B cell (primary cell): ENCODE results near the gene APBA2.

Experiments used
- CTCF ChIP-seq: fragments of 200-600 bp; IDR thresholded peaks from one replicate; pipeline ENCODE4 v1.8.0; 2022; ENCODE audit warnings: antibody characterized with exemption, mild to moderate bottlenecking
- EZH2 ChIP-seq: IDR thresholded peaks from 2 replicates; pipeline ENCODE4 v1.6.1; 2012; ENCODE audit warnings: borderline replicate concordance, low read depth, mild to moderate bottlenecking, moderate library complexity, low read length; ENCODE audit not compliant: insufficient read depth, poor library complexity, severe bottlenecking

GRCh38 chr15:28985691-28986090 is 99.9 kb downstream of the APBA2 start:
- TF ChIP-seq CTCF (no peak), EZH2 (no peak)
